IPS DF 6.9 (cell line): Measurements from ENCODE around the gene CACNA1D.
"Not testable (repeated sequence)": the region's sequence is repeated elsewhere in the genome, so short reads cannot be mapped to it uniquely, and the experiment has no call there.

Experiments used
- DNase-seq: peaks from one replicate; pipeline ENCODE4 v3.0.0-alpha.2; 2013; ENCODE audit warnings: low read depth, low spot score
- H3K27ac ChIP-seq: one replicate; pipeline ENCODE4 v1.5.1; 2013; ENCODE audit warnings: low read length, control low read depth
- H3K27me3 ChIP-seq: 2 replicates; pipeline ENCODE4 v1.6.1; 2013; ENCODE audit warnings: mild to moderate bottlenecking, low read length; ENCODE audit not compliant: control insufficient read depth, insufficient read depth
- H3K36me3 ChIP-seq: 2 replicates; pipeline ENCODE4 v1.6.1; 2013; ENCODE audit warnings: low read length; ENCODE audit not compliant: control insufficient read depth, insufficient read depth
- H3K4me1 ChIP-seq: 2 replicates; pipeline ENCODE4 v1.6.1; 2013; ENCODE audit warnings: low read length; ENCODE audit not compliant: control insufficient read depth, insufficient read depth
- H3K4me3 ChIP-seq: 2 replicates; pipeline ENCODE4 v1.5.1; 2013; ENCODE audit warnings: mild to moderate bottlenecking, low read length
- H3K9me3 ChIP-seq: 2 replicates; pipeline ENCODE4 v1.6.1; 2013; ENCODE audit warnings: low read length, inconsistent platforms; ENCODE audit not compliant: control insufficient read depth, insufficient read depth
- WGBS: extraction: QIAGEN DNeasy Blood & Tissue Kit; methylation state at CpG from one replicate; pipeline ENCODE4 v1.1.7; 2013; ENCODE audit warnings: mixed read lengths, missing lambda C conversion rate; ENCODE audit not compliant: insufficient read length, insufficient coverage; 5-methylcytosine and 5-hydroxymethylcytosine counted together

Gene CACNA1D

GRCh38 chr3:53646723-53647122, 152.3 kb downstream of the CACNA1D start:
- H3K9me3 ChIP-seq: no peaks in the 10 kb centered on the region
- DNase-seq: no peak
- no CpG with 5 or more reads among the region's 3 CpGs for WGBS
- no peaks in the 10 kb centered on the region for H3K36me3 ChIP-seq
- H3K27ac ChIP-seq: no peak overlapping the region
- no peak overlapping the region for H3K4me3 ChIP-seq
- no peaks in the 10 kb centered on the region for H3K4me1 ChIP-seq
- no peaks in the 10 kb centered on the region for H3K27me3 ChIP-seq

- H3K36me3 ChIP-seq: no peaks in the 10 kb centered on the region
- no peaks in the 10 kb centered on the region for H3K27me3 ChIP-seq
- H3K27ac ChIP-seq: no peak overlapping the region
- no peak overlapping the region for H3K4me3 ChIP-seq
- no peaks in the 10 kb centered on the region for H3K9me3 ChIP-seq
- no peaks in the 10 kb centered on the region for H3K4me1 ChIP-seq
- WGBS: no CpG with 5 or more reads among the region's 4 CpGs
- no peak for DNase-seq
Measured at GRCh38 chr3:53649816-53650215, 155.4 kb downstream of the CACNA1D start.

GRCh38 chr3:53650424-53650823, 156.0 kb downstream of the CACNA1D start:
- no CpG with 5 or more reads among the region's 5 CpGs for WGBS
- no peaks in the 10 kb centered on the region for H3K9me3 ChIP-seq
- DNase-seq: no peak
- no peak overlapping the region for H3K4me3 ChIP-seq
- H3K27me3 ChIP-seq: no peaks in the 10 kb centered on the region
- H3K4me1 ChIP-seq: no peaks in the 10 kb centered on the region
- H3K27ac ChIP-seq: no peak overlapping the region
- H3K36me3 ChIP-seq: no peaks in the 10 kb centered on the region

- Histone ChIP-seq H3K4me1 (no peaks in the 10 kb centered on the region), H3K36me3 (no peaks in the 10 kb centered on the region), H3K27ac (no peak overlapping the region), H3K27me3 (no peaks in the 10 kb centered on the region), H3K9me3 (no peaks in the 10 kb centered on the region), H3K4me3 (no peak overlapping the region)
- WGBS: no CpG with 5 or more reads among the region's 5 CpGs
- no peak for DNase-seq
Measured at GRCh38 chr3:53650928-53651661, 156.7 kb downstream of the CACNA1D start.

GRCh38 chr3:53651927-53652326, 157.5 kb downstream of the CACNA1D start:
- no CpG with 5 or more reads among the region's 8 CpGs for WGBS
- no peaks in the 10 kb centered on the region for H3K36me3 ChIP-seq

GRCh38 chr3:53657651-53658050, 163.2 kb downstream of the CACNA1D start:
- H3K36me3 ChIP-seq: no peaks in the 10 kb centered on the region
- no peaks in the 10 kb centered on the region for H3K4me1 ChIP-seq
- no peaks in the 10 kb centered on the region for H3K27me3 ChIP-seq
- H3K9me3 ChIP-seq: no peaks in the 10 kb centered on the region; the same call in 1 of the 2 replicates
- DNase-seq: no peak
- H3K27ac ChIP-seq: no peak overlapping the region
- no CpG with 5 or more reads among the region's 1 CpG for WGBS
- no peak overlapping the region for H3K4me3 ChIP-seq

More at GRCh38 chr3:53651927-53652326, 157.5 kb downstream of the CACNA1D start:
- Histone ChIP-seq H3K27ac (no peak overlapping the region), H3K27me3 (no peaks in the 10 kb centered on the region), H3K4me3 (no peak overlapping the region), H3K9me3 (no peaks in the 10 kb centered on the region), H3K4me1 (no peaks in the 10 kb centered on the region)
- DNase-seq: no peak

- DNase-seq: no peak
Measured at GRCh38 chr3:53658613-53659193, 164.3 kb downstream of the CACNA1D start.

GRCh38 chr3:53659996-53660395, 165.6 kb downstream of the CACNA1D start:
- no CpG with 5 or more reads among the region's 7 CpGs for WGBS
- H3K27ac ChIP-seq: no peak overlapping the region

More at GRCh38 chr3:53658613-53659193, 164.3 kb downstream of the CACNA1D start:
- no peaks in the 10 kb centered on the region for H3K36me3 ChIP-seq
- no peaks in the 10 kb centered on the region; the same call in 1 of the 2 replicates for H3K9me3 ChIP-seq
- H3K4me1 ChIP-seq: no peaks in the 10 kb centered on the region
- no peaks in the 10 kb centered on the region for H3K27me3 ChIP-seq
- no CpG with 5 or more reads among the region's 6 CpGs for WGBS
- no peak overlapping the region for H3K4me3 ChIP-seq
- H3K27ac ChIP-seq: no peak overlapping the region

GRCh38 chr3:53661480-53661879, 167.1 kb downstream of the CACNA1D start:
- H3K27me3 ChIP-seq: no peaks in the 10 kb centered on the region
- H3K27ac ChIP-seq: no peak overlapping the region
- H3K4me1 ChIP-seq: no peaks in the 10 kb centered on the region
- no peaks in the 10 kb centered on the region for H3K36me3 ChIP-seq
- DNase-seq: no peak
- no peak overlapping the region for H3K4me3 ChIP-seq
- peaks cover 1% of the 10 kb centered on the region; the same call in 1 of the 2 replicates for H3K9me3 ChIP-seq
- WGBS: no CpG with 5 or more reads among the region's 5 CpGs

More at GRCh38 chr3:53659996-53660395, 165.6 kb downstream of the CACNA1D start:
- peaks cover 1% of the 10 kb centered on the region; the same call in 1 of the 2 replicates for H3K9me3 ChIP-seq
- DNase-seq: no peak
- H3K4me3 ChIP-seq: no peak overlapping the region
- H3K36me3 ChIP-seq: no peaks in the 10 kb centered on the region
- H3K27me3 ChIP-seq: no peaks in the 10 kb centered on the region
- H3K4me1 ChIP-seq: no peaks in the 10 kb centered on the region

GRCh38 chr3:53664812-53665211, 170.4 kb downstream of the CACNA1D start:
- not testable (repeated sequence) for H3K9me3 ChIP-seq, H3K4me3 ChIP-seq, DNase-seq, H3K27ac ChIP-seq, H3K27me3 ChIP-seq, H3K4me1 ChIP-seq, H3K36me3 ChIP-seq
- WGBS: no CpG with 5 or more reads among the region's 4 CpGs
